GM12878 (cell line): ENCODE data around the gene ZDHHC1.

Experiments used
- BCL11A ChIP-seq: IDR thresholded peaks from 2 replicates; pipeline ENCODE4 v1.6.1; 2011; ENCODE audit warnings: low read depth, low read length
- BMI1 ChIP-seq: fragments of 450-650 bp; IDR thresholded peaks from 2 replicates; pipeline ENCODE4 v1.6.1; 2016; ENCODE audit warnings: mild to moderate bottlenecking, moderate library complexity, borderline replicate concordance
- CHD1 ChIP-seq: IDR thresholded peaks from 2 replicates; pipeline ENCODE4 v1.6.1; 2012; ENCODE audit warnings: low read depth, low read length, improper control_type of control experiment
- EED ChIP-seq: sonication (generic); IDR thresholded peaks from 2 replicates; pipeline ENCODE4 v1.6.1; 2016; ENCODE audit warnings: antibody characterized with exemption, low read depth
- EZH2 ChIP-seq: IDR thresholded peaks from 2 replicates; pipeline ENCODE4 v1.6.1; 2012; ENCODE audit warnings: low read depth, mild to moderate bottlenecking, control low read depth, inconsistent platforms, low read length, borderline replicate concordance; ENCODE audit not compliant: control insufficient read depth
- MEF2A ChIP-seq: IDR thresholded peaks from 2 replicates; pipeline ENCODE4 v1.6.1; 2011; ENCODE audit warnings: low read depth, mild to moderate bottlenecking, low read length, moderate library complexity; ENCODE audit not compliant: insufficient read depth
- RELA ChIP-seq: fragments of 450-650 bp; IDR thresholded peaks from 2 replicates; pipeline ENCODE4 v1.8.0; 2014; ENCODE audit warnings: borderline replicate concordance; ENCODE audit not compliant: partially characterized antibody
- SIN3A ChIP-seq: IDR thresholded peaks from 2 replicates; pipeline ENCODE4 v1.6.1; 2012; ENCODE audit warnings: low read depth, low read length, improper control_type of control experiment
- YBX1 ChIP-seq: fragments of 450-650 bp; IDR thresholded peaks from 2 replicates; pipeline ENCODE4 v1.6.1; 2016; ENCODE audit warnings: antibody characterized with exemption
- TF ChIP-seq, protein P1 (sequence below), 3 experiments: IDR thresholded peaks in 2 of 3; conservative IDR thresholded peaks in 1 of 3; 2 replicates each; pipeline ENCODE4 v1.5.1; 2011; ENCODE audit warnings: low read depth in 3 of 3, low read length in 3 of 3, mild to moderate bottlenecking in 3 of 3, control low read depth in 2 of 3, moderate library complexity in 2 of 3, inconsistent platforms in 1 of 3, mixed read lengths in 1 of 3; ENCODE audit not compliant: control insufficient read depth in 2 of 3, insufficient read depth in 1 of 3; ENCODE audit errors: extremely low read depth in 1 of 3
- TF ChIP-seq, protein P2 (sequence below): IDR thresholded peaks from 2 replicates; pipeline ENCODE4 v1.6.1; 2012; ENCODE audit warnings: mild to moderate bottlenecking, low read depth, low read length
- TF ChIP-seq, protein P3 (sequence below): IDR thresholded peaks from 2 replicates; pipeline ENCODE4 v1.6.1; 2012; ENCODE audit warnings: low read depth, low read length, improper control_type of control experiment

DNA sequence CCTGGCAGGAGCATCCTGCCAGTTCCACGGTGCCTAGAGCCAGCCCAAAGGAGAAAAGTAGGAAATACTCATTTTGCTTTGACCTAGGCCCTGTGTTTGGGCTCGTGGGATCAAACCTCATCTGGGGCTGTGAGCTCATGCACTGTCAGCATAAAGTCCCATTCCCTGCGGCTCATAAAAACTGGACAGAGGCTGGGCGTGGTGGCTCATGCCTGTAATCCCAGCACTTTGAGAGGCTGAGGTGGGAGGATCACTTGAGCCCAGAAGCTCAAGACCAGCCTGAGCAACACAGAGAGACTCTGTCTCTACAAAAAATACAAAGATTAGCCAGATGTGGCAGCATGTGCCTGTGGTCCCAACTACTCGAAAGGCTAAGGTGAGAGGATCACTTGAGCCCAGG lies 46.8 kb upstream of the ZDHHC1 start:
- TF ChIP-seq CHD1: no peak
- TF ChIP-seq, protein P1, sequence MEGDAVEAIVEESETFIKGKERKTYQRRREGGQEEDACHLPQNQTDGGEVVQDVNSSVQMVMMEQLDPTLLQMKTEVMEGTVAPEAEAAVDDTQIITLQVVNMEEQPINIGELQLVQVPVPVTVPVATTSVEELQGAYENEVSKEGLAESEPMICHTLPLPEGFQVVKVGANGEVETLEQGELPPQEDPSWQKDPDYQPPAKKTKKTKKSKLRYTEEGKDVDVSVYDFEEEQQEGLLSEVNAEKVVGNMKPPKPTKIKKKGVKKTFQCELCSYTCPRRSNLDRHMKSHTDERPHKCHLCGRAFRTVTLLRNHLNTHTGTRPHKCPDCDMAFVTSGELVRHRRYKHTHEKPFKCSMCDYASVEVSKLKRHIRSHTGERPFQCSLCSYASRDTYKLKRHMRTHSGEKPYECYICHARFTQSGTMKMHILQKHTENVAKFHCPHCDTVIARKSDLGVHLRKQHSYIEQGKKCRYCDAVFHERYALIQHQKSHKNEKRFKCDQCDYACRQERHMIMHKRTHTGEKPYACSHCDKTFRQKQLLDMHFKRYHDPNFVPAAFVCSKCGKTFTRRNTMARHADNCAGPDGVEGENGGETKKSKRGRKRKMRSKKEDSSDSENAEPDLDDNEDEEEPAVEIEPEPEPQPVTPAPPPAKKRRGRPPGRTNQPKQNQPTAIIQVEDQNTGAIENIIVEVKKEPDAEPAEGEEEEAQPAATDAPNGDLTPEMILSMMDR (IDR thresholded peaks at IDR 0.05 in 2 of 3, conservative IDR thresholded peaks at IDR 0.05 in 1 of 3; ENCODE audit: control insufficient read depth in 2 of 3, extremely low read depth in 1 of 3, insufficient read depth in 1 of 3, low read depth in 3 of 3, low read length in 3 of 3): no peak
- TF ChIP-seq MEF2A: no peak
- no peak for TF ChIP-seq YBX1
- TF ChIP-seq SIN3A: no peak
- TF ChIP-seq, protein P2, sequence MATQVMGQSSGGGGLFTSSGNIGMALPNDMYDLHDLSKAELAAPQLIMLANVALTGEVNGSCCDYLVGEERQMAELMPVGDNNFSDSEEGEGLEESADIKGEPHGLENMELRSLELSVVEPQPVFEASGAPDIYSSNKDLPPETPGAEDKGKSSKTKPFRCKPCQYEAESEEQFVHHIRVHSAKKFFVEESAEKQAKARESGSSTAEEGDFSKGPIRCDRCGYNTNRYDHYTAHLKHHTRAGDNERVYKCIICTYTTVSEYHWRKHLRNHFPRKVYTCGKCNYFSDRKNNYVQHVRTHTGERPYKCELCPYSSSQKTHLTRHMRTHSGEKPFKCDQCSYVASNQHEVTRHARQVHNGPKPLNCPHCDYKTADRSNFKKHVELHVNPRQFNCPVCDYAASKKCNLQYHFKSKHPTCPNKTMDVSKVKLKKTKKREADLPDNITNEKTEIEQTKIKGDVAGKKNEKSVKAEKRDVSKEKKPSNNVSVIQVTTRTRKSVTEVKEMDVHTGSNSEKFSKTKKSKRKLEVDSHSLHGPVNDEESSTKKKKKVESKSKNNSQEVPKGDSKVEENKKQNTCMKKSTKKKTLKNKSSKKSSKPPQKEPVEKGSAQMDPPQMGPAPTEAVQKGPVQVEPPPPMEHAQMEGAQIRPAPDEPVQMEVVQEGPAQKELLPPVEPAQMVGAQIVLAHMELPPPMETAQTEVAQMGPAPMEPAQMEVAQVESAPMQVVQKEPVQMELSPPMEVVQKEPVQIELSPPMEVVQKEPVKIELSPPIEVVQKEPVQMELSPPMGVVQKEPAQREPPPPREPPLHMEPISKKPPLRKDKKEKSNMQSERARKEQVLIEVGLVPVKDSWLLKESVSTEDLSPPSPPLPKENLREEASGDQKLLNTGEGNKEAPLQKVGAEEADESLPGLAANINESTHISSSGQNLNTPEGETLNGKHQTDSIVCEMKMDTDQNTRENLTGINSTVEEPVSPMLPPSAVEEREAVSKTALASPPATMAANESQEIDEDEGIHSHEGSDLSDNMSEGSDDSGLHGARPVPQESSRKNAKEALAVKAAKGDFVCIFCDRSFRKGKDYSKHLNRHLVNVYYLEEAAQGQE: no peak
- TF ChIP-seq EED: no peak
- TF ChIP-seq BMI1: no peak
- no peak for TF ChIP-seq RELA
- TF ChIP-seq EZH2: no peak
- no peak for TF ChIP-seq BCL11A
- TF ChIP-seq, protein P3, sequence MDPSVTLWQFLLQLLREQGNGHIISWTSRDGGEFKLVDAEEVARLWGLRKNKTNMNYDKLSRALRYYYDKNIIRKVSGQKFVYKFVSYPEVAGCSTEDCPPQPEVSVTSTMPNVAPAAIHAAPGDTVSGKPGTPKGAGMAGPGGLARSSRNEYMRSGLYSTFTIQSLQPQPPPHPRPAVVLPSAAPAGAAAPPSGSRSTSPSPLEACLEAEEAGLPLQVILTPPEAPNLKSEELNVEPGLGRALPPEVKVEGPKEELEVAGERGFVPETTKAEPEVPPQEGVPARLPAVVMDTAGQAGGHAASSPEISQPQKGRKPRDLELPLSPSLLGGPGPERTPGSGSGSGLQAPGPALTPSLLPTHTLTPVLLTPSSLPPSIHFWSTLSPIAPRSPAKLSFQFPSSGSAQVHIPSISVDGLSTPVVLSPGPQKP: no peak
